SKM-1 (cell line): ENCODE measurements around the gene TFB1M.

ENCODE experiments used
- DNase-seq: peaks from one replicate; lab custom pipeline; 2025; ENCODE audit not compliant: unreplicated experiment; lab: John Stamatoyannopoulos, UW

The TFB1M gene

GRCh38 chr6:155212616-155213380 lies 101.5 kb downstream of the TFB1M start:
- no peak for DNase-seq

- no peak for DNase-seq
Observed at GRCh38 chr6:155212106-155212505, 102.2 kb downstream of the TFB1M start.

- DNase-seq = no peak
Observed at GRCh38 chr6:155207223-155207622, 107.1 kb downstream of the TFB1M start.
